Chondrocyte (in vitro differentiated cells): ENCODE measurements around the gene MGRN1. TPM values are rescaled to one million over a fixed set of nuclear protein-coding genes. Genes with fewer than 3 reads are reported as not detected.

ENCODE experiments used
- DNase-seq: peaks from one replicate; pipeline ENCODE4 v3.0.0; 2021; ENCODE audit warnings: mixed read lengths, low spot score
- H3K27ac Mint-ChIP-seq: one replicate; pipeline ENCODE4 v1.8.0; 2021; ENCODE audit warnings: mild to moderate bottlenecking, moderate library complexity, mixed read lengths; ENCODE audit not compliant: unreplicated experiment
- H3K27me3 Mint-ChIP-seq: 2 replicates; pipeline ENCODE4 v1.8.0; 2021; ENCODE audit warnings: low read depth, mixed read lengths
- H3K36me3 Mint-ChIP-seq: 2 replicates; pipeline ENCODE4 v1.8.0; 2021; ENCODE audit warnings: low read depth, mixed read lengths
- H3K4me1 Mint-ChIP-seq: 2 replicates; pipeline ENCODE4 v1.8.0; 2021; ENCODE audit warnings: low read depth, mild to moderate bottlenecking, mixed read lengths
- H3K4me3 Mint-ChIP-seq: one replicate; pipeline ENCODE4 v1.8.0; 2021; ENCODE audit warnings: mild to moderate bottlenecking, moderate library complexity, mixed read lengths; ENCODE audit not compliant: unreplicated experiment
- H3K9me3 Mint-ChIP-seq: 2 replicates; pipeline ENCODE4 v1.8.0; 2021; ENCODE audit warnings: low read depth, mixed read lengths
- total RNA-seq: library from RNA; stranded (reverse); gene quantifications from 3 replicates; pipeline ENCODE4 v1.2.1, GENCODE V29; 2021
- TF ChIP-seq, protein P1 (sequence below): fragments of 200-600 bp; sonication (generic); IDR thresholded peaks from 2 replicates; pipeline ENCODE4 v1.5.0; 2021; ENCODE audit warnings: antibody characterized with exemption, mild to moderate bottlenecking, moderate library complexity

The MGRN1 gene
- total RNA-seq, 1 donor from 2014 or later: 83.4 TPM

- Mint-ChIP-seq H3K9me3 (no peaks in the 10 kb centered on the region), H3K4me3 (no peak overlapping the region), H3K27ac (no peak overlapping the region), H3K27me3 (no peaks in the 10 kb centered on the region), H3K4me1 (no peaks in the 10 kb centered on the region), H3K36me3 (peaks cover 9% of the 10 kb centered on the region)
- DNase-seq: no peak
- TF ChIP-seq, protein P1, sequence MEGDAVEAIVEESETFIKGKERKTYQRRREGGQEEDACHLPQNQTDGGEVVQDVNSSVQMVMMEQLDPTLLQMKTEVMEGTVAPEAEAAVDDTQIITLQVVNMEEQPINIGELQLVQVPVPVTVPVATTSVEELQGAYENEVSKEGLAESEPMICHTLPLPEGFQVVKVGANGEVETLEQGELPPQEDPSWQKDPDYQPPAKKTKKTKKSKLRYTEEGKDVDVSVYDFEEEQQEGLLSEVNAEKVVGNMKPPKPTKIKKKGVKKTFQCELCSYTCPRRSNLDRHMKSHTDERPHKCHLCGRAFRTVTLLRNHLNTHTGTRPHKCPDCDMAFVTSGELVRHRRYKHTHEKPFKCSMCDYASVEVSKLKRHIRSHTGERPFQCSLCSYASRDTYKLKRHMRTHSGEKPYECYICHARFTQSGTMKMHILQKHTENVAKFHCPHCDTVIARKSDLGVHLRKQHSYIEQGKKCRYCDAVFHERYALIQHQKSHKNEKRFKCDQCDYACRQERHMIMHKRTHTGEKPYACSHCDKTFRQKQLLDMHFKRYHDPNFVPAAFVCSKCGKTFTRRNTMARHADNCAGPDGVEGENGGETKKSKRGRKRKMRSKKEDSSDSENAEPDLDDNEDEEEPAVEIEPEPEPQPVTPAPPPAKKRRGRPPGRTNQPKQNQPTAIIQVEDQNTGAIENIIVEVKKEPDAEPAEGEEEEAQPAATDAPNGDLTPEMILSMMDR: no peak
Measured at GRCh38 chr16:4677994-4678393, 53.4 kb downstream of the MGRN1 start.

- Mint-ChIP-seq H3K4me1 (no peaks in the 10 kb centered on the region), H3K36me3 (peaks cover 8% of the 10 kb centered on the region), H3K9me3 (no peaks in the 10 kb centered on the region), H3K27ac (no peak overlapping the region), H3K27me3 (no peaks in the 10 kb centered on the region), H3K4me3 (no peak overlapping the region)
- TF ChIP-seq, protein P1: no peak
- no peak for DNase-seq
Measured at GRCh38 chr16:4678596-4678995, 54.0 kb downstream of the MGRN1 start.

- no peaks in the 10 kb centered on the region for H3K27me3 Mint-ChIP-seq
- H3K4me3 Mint-ChIP-seq: no peak overlapping the region
Measured at GRCh38 chr16:4679156-4679849, 54.7 kb downstream of the MGRN1 start.

GRCh38 chr16:4679850-4680636 is 55.4 kb downstream of the MGRN1 start:
- TF ChIP-seq, protein P1: no peak
- Mint-ChIP-seq H3K4me1 (no peaks in the 10 kb centered on the region), H3K4me3 (no peak overlapping the region), H3K27ac (no peak overlapping the region), H3K9me3 (no peaks in the 10 kb centered on the region), H3K36me3 (peaks cover 9% of the 10 kb centered on the region), H3K27me3 (no peaks in the 10 kb centered on the region)
- DNase-seq: no peak

More at GRCh38 chr16:4679156-4679849, 54.7 kb downstream of the MGRN1 start:
- no peak for DNase-seq
- H3K27ac Mint-ChIP-seq: no peak overlapping the region
- peaks cover 7% of the 10 kb centered on the region for H3K36me3 Mint-ChIP-seq
- no peaks in the 10 kb centered on the region for H3K4me1 Mint-ChIP-seq
- H3K9me3 Mint-ChIP-seq: no peaks in the 10 kb centered on the region
- TF ChIP-seq, protein P1: no peak

- Mint-ChIP-seq H3K4me1 (no peaks in the 10 kb centered on the region), H3K27me3 (no peaks in the 10 kb centered on the region), H3K27ac (no peak overlapping the region), H3K9me3 (no peaks in the 10 kb centered on the region), H3K36me3 (peaks cover 11% of the 10 kb centered on the region), H3K4me3 (no peak overlapping the region)
- DNase-seq: no peak
- TF ChIP-seq, protein P1: no peak
Measured at GRCh38 chr16:4680673-4681470, 56.2 kb downstream of the MGRN1 start.
